SU-DHL-6 (cell line): ENCODE data around the gene ZCCHC17.

ENCODE experiments used
- CTCF ChIP-seq: fragments of 200-600 bp; sonication (generic); IDR thresholded peaks from one replicate; pipeline ENCODE4 v1.5.1; 2017; ENCODE audit warnings: antibody characterized with exemption, mild to moderate bottlenecking, low read length, moderate library complexity; ENCODE audit not compliant: insufficient read depth, poor library complexity, severe bottlenecking
- EZH2phosphoT487 ChIP-seq: fragments of 200-600 bp; sonication (generic), shearing (Covaris generic); conservative IDR thresholded peaks from 2 replicates; pipeline ENCODE4 v1.6.1; 2018; ENCODE audit warnings: mild to moderate bottlenecking, antibody characterized with exemption, low read length, moderate library complexity, mixed read lengths

- TF ChIP-seq CTCF = no peak
- no peak for TF ChIP-seq EZH2phosphoT487
Observed at GRCh38 chr1:31258581-31258980, 38.3 kb upstream of the ZCCHC17 start.
